Head of caudate nucleus (tissue), 42 donors: ENCODE data around the gene PANK4.
A peak's percentile ranks its signal among the peaks of the same experiment; 100 is the strongest.

Experiments used
- DNase-seq, 42 donors: peaks; one replicate each; pipeline versions ENCODE4 v3.0.0 to v3.0.0-alpha.2; 2020 to 2021; ENCODE audit warnings: mixed read lengths in 7 of 42
- intact Hi-C: fragments of 100-400 bp; cut with DNase I; formaldehyde crosslinking; loops from one replicate; pipeline ENCODE4 v1.15.0; 2022

Gene PANK4

DNA sequence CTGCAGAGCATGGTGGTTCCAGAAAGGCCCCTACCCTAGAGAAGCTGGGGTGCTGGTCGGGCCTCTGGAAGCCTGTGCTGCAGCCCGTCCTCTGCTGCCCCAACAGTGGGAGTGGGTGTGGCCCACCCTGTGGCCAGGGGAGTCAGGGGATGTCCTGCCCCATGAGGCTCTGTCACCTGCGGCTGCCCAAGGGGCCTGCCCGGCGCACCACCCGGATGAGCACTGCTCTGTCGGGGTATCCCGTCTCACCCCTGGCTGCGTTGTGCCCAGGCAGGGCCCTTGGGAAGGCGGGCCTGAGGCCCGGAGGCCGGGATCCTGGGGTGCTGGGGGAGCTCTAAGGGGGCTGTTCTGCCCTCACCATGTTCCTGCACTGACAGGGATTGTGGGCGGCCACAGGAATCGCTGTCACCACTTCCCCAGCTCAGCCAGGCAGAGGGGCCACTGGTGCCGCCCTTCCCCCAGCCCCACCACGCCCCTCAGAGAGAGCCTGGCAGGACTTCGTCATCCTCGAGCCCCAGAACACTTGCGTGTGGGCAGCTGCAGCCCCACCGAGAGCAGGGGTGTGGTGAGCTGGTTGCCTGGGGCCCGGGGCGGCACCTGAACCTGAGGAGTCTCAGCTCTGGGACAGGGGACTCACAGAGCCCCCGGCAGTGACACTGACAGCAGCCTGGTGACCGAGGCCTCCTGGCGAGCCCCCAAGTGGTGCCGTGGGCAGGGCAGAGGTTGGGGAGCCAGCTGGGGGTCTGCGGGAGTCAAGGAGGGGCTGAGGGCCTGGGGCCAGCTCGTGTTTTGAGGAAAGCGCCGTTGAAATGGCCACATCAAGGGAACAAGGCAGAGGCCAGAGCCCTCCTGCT, 20.2 kb downstream of the PANK4 start:
- intact Hi-C loops = no loop called here
- no peak for DNase-seq

DNA sequence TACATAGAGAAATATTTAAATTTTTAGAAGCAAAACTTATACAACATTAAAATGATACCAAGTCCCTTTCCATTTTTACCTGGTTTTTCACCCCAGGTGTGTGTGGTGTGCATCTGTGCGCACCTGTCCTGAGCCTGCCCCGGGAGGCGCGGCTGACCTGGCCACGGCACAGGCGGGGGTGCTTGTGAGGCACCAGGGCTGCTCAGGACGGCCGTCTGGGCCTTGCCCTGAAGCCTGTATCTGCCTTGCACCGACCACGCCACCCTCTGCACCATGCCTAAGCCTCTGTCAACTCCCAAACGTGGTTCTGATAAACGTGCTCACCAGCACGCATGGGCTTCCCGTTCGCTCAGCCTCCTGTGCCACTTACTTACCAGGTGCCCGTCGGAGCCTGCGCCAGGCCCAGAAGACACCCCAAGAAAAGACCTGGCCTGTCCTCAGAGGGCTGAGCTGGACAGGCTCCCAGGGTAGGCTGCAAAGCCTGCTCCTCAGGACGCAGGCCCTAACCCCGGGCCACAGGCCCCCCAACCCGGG, 20.9 kb downstream of the PANK4 start:
- DNase-seq = no peak
- intact Hi-C loops = no loop called here

DNA sequence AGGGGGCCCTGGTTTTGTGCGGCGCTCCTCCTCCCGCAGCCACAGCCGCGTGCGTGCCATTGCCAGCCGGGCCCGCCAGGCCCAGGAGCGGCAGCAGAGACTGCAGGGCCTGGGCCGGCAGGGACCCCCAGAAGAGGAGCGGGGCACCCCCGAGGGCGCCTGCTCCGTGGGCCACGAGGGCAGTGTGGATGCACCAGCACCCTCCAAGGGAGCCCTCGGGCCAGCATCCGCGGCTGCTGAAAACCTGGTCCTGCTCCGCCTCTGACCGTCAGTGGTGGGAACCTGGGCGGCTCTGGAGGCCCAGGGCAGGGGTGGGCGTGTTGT, 21.5 kb downstream of the PANK4 start:
- intact Hi-C loops = no loop called here
- no peak for DNase-seq

DNA sequence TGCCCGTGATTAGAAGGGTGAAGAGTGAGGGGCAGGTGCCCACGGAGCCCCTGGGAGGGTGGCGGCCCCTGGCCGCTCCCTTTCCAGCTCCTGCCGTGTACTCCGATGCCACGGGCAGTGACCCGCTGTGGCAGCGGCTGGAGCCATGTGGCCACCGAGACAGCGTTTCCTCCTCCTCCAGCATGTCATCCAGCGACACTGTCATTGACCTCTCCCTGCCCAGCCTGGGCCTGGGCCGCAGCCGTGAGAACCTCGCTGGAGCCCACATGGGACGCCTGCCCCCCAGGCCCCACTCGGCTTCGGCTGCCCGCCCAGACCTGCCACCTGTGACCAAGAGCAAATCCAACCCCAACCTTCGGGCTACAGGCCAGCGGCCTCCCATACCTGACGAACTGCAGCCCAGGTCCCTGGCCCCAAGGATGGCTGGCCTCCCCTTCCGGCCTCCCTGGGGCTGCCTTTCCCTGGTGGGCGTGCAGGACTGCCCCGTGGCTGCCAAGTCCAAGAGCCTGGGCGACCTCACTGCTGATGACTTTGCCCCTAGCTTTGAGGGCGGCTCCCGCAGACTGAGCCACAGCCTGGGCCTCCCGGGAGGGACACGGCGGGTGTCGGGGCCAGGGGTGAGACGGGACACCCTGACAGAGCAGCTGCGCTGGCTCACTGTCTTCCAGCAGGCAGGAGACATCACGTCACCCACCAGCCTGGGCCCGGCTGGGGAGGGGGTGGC, 22.0 kb downstream of the PANK4 start:
- intact Hi-C loops = no loop called here
- peak in 9 of 42 donors; percentile 32 to 62 (median 40) for DNase-seq

DNA sequence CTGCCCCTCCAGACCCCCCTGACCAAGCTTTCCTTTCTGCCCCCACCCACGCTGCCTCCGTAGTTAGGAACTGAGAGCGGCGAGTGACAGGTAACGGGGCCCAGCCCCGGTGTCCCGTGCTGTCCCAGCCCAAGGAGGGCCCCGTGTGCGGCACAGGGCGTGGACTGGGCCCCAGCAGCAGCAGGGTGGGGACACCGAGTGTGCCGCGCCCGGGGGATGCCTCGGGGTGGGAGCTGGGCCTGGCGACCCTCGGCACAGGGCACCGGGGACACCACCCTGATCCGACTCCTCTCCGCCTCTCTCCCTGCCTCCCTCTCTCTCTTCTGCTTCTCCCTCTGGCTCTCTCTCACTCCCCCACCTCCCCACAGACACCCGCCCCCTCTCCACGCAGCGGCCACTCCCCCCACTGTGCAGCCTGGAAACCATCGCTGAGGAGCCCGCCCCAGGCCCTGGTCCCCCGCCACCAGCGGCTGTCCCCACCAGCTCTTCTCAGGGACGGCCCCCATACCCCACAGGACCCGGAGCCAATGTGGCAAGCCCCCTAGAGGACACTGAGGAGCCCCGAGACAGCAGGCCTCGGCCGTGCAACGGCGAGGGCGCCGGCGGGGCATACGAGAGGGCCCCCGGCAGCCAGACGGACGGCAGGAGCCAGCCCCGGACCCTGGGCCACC, 22.7 kb downstream of the PANK4 start:
- intact Hi-C loops = no loop called here
- DNase-seq = no peak

DNA sequence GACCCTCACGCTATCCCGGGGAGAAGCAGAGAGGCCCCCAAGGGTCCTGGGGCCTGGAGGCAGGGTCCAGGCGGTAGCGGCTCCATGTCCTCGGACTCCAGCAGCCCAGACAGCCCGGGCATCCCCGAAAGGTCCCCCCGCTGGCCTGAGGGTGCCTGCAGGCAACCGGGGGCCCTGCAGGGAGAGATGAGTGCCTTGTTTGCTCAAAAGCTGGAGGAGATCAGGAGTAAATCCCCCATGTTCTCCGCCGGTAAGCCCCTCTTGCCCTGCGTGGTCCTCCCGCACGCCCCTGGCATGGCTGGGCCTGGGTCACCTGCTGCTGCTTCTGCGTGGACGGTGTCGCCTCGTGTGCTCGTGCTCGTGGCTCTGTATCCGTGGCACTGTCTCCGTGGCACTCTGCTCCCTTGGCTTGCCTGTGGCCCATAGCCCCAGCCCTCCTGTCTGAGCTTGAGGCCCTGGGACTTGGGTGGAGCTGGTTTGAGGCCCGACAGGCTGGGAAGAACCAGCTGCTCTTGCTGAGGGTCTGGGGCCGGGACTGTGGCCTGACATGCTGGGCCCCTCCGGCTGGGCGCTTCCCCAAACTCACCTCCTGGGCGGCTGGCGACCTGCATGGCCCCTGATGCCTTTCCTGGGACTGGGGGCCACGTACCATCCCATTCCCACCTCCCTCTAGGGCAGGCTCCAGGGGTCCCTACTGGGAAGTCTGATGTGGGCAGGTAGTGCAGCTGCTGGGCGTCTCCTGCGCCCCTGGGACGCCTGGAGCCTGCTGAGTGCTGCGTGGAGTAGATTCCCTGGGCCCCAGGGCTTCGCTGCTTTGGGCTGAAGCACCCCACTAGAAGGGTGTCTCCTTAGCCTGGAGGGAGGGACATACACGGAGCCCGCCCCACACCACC, 23.5 kb downstream of the PANK4 start:
- intact Hi-C loops = no loop called here
- no peak for DNase-seq

DNA sequence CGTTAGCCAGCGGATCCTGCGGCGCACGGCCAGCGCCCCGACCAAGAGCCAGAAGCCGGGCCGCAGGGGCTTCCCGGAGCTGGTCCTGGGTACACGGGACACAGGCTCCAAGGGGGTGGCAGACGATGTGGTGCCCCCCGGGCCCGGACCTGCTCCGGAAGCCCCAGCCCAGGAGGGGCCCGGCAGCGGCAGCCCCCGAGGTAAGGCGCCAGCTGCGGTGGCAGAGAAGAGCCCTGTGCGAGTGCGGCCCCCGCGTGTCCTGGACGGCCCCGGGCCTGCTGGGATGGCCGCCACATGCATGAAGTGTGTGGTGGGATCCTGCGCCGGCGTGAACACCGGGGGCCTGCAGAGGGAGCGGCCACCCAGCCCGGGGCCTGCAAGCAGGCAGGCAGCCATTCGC, 24.2 kb downstream of the PANK4 start:
- intact Hi-C loops = no loop called here
- DNase-seq = no peak

DNA sequence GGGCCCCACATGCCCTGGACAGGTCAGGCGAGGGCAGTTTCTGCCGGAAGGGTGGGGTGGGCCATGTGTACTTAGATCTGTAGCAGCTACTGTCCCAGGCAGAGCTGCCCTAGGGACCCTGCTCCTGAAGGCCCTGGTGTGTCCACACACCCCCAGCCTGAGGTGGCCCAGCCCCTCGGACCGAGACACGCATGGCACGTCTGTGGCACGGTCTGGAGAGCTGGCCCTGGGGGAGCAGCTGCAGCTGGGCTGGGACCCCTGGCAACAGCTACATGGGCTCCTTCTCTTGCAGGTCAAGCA, 24.6 kb downstream of the PANK4 start:
- intact Hi-C loops = no loop called here
- DNase-seq = no peak

DNA sequence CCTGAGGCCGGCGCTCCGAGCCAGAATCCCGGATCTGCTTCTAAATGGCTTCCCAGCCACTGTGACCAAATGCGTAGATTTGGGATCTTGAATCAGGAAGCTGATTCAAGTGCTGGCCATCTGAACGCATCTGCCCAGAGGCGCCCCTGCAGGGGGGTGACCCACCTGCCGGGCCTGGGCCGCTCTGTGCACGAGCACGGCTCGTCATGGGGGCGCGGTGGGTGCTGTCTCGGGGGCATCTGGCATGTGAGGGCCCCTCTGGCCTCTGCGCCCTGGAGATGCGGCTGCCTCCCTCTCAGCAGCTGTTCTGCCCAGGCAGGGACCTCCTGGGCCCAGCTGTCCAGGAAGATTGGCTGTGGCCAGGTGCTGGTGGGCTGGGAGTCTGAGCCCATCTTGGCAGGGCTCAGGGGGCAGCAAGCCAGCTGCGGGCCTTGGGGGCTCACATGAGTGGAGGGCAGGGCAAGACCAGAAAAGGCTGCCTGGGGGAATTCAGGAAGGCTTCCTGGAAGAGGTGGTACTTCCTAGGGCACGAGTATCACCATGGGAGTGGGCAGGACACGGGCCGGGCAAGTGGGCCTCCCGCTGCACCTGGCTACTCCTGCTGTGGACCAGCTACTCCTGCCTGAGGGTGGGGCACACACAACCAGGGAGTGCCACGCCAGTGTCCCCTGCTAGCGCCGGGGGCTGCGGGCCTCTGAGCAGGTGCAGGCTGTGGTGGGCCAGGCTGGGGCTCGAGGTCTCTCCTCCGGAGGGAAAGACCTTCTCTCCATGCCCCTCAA, 25.2 kb downstream of the PANK4 start:
- intact Hi-C loops = no loop called here
- DNase-seq = no peak

DNA sequence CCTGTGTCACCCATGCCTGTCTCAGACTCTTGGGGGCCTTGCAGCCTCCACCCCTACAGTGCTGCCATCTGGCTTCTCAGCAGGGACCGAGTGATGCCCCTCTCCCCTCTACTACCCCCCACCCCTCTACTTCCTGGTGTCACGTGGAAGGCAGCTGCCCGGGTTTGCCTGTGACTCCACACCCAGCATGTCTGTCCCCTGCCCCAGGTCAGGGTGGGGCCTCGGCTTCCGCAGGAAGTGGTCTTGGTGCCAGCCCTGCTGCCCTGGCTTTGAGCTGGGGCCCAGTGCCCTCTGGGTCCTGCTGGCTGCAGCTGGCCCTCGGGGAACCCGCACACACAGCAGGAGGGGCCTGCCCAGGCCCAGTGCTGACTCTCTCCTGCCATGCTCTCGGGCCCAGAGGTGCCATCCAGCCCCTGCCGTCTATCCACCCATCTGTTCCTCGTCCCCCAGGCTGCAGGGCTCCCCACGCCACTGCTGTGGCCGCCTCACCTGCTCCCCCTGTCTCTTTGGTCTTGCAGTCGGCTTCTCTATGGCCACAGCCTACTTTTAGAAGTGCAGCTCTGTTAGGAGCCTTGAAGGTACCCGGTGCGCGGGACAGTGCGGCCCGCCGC, 26.3 kb downstream of the PANK4 start:
- intact Hi-C loops = no loop called here
- DNase-seq = no peak

DNA sequence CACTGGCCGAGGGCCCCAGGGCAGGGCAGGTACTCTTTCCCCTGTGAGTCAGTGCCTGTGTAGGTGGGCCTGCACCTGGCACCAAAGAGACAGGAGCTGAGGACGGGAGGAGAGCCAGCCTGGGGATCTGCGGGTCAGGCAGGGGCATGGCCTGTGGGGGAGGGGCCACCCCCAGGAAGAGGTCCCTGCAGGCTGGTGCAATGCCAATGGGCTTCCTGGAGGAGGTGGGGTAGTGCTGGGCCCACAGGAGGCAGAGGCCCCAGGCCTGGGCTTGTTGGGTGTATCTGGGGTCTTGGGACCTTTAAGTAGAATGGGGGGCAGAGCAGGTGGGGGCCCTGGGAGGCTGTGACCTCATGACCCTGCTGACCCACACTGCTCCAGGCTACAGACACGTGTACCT, 27.1 kb downstream of the PANK4 start:
- intact Hi-C loops = no loop called here
- no peak for DNase-seq

DNA sequence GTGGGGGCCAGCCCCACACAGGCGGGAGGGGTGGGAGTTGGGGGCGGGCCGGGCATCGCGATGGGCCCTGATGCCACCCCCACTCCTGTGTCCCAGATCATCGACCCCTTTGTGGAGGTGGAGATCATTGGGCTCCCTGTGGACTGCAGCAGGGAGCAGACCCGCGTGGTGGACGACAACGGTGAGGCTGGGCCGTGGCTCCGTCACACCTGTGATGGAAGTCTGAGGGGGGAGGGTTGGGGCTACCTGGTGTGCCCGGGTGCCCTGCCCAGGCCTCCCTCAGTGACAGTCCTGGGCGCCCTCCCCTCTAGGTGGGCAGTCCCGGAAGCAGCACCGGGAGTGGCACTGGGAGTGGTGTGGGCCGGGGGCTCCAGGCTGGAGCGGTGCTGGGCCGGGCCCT, 27.7 kb downstream of the PANK4 start:
- DNase-seq = no peak
- intact Hi-C loops = no loop called here

DNA sequence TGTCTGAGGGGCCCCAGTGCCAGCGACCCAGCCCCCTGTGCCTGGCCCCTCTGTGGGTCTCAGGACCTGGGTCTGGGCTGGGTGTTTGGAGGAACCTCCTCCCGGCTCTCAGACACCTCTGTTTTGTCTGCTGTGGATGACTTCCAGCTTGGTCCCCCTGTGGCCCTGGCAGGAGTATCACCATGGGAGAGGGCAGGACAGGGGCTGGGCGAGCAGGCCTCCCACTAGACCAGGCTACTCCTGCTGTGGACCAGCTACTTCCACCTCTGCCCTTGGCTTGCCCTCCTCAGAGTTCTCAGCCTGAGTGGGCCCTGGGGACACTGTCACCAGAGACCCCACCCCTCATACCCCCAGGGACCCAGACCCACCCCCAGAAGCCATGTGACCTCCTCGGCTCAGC, 28.5 kb downstream of the PANK4 start:
- DNase-seq = no peak
- intact Hi-C loops = no loop called here

DNA sequence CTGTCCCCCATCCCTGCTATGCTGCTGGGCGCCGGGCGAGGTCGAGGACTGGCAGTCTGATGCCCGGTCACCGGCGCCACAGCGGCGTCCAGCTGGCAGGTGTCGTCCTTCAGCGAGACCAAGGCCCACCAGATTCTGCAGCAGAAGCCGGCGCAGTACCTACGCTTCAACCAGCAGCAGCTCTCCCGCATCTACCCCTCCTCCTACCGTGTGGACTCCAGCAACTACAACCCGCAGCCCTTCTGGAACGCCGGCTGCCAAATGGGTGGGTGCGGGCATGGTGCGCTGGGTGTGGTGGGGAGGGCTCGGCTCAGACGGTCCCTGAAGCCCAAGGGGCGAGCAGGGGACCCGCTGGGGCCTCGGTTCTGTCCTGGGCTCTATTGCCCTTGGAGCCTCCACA, 29.6 kb downstream of the PANK4 start:
- intact Hi-C loops = no loop called here
- DNase-seq = no peak

DNA sequence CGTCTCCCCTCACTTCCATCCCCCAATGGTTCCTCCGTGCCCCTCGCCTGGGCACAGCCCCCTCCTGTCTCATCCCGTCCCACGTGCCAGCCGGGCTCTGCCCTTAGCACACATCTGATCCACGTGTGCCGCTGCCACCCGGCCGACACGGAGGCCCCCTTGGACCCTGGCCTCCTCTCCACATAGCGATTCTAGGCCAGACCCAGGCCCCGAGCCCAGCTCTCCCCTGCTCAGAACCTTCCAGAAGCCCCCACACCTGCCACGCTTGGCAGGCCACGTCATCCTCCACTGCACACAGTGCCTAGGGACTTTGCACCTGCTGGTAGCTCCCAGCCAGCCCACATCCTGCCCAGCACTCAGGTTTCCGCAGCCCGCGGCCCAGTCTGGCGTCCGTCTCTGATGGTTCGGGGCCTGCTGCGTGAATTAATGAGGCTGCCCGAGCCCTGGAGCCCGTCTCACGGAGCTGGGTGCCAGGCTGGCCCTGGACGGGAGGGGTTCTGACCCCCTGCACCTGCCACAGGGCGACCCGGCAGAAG, 30.2 kb downstream of the PANK4 start:
- intact Hi-C loops = no loop called here
- DNase-seq = no peak

DNA sequence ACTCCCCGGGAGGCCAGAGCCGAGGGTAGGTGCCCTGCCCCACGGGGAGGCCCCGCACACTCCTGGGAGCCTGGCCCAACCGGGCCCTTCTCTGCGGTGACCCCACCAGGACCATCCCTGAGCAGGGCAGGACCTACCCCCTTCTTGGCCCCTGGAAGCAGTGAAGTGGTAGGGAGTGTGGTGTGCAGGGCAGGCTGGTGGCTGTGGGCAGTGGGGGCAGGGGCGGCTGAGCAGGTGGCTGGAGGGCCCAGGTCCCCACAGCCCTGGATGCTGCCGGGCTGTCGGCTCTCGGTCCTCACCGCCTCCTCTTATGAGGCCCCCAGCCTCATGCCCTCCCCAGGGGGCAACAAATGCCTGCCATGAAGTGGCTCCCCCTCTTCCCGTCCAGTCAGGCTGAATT, 30.9 kb downstream of the PANK4 start:
- no peak for DNase-seq
- intact Hi-C loops = no loop called here

DNA sequence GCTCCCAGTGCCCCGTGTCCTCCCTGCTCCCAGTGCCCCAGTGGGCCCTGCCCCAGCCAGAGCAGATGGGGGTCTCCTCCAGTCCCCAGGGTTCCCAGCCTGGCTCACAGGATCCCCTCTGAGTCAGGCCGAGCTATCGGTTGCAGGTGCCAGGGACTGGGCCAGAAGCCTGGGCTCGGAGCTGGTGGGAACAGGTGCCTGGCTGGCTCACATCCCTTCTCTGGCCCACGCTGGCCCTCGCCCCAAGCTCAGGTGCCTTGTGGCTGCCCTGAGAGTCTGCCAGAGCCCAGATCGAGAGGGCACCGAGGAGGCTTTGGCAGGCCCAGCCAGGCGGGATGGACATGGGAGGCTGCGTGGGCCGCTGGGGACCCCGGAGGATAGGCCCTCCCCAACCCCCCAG, 31.4 kb downstream of the PANK4 start:
- DNase-seq = no peak
- intact Hi-C loops = no loop called here

DNA sequence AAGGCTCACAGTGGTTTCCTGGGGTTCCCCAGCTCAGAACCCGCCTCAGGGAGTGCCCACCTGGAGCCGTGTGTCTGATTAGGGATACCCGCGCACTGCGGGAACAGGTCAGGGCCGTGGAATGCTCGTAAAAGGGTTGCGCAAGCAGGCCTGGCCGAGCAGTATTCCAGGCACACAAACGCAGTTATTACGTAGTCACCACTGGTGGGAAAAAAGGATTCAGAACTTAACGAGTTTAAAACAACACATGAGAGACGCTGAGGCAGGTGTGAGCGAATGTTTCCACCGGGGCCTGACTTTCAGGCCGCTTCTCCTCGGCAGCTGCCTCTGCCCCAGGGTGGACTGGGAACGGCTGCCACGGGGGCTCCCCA, 32.1 kb downstream of the PANK4 start:
- DNase-seq = no peak
- intact Hi-C loops = no loop called here
